Measurements from ENCODE around the gene ATG2B. TPM values are rescaled to one million over a fixed set of nuclear protein-coding genes. Genes with fewer than 3 reads are reported as not detected.

ATG2B gene
- total and polyA plus RNA-seq, 10 of the 15 experiments (the other 5 are each of a cell fraction or from before 2014, with no cell fraction given) = 0.84 to 15.4 (median 9.9) TPM

DNA sequence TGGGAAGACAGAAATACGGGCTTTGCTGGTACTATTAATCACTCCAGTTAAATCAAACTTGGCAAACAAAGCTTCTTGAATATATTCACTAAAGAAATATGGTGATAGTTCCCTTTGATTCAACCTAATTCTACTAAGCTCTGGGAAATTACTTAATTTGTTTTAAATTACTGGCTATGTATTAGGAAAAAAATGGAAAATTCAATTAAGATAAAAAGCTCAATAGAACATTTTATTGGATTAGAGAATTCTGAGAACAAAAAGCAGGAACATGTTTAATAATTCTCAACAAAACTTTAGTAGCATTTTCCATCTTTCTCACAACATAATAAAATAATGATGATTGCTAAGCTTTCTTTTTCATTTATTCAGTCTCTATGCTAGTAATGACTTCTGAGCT is 76.9 kb downstream of the ATG2B start (continued):
- TF ChIP-seq, protein P1, sequence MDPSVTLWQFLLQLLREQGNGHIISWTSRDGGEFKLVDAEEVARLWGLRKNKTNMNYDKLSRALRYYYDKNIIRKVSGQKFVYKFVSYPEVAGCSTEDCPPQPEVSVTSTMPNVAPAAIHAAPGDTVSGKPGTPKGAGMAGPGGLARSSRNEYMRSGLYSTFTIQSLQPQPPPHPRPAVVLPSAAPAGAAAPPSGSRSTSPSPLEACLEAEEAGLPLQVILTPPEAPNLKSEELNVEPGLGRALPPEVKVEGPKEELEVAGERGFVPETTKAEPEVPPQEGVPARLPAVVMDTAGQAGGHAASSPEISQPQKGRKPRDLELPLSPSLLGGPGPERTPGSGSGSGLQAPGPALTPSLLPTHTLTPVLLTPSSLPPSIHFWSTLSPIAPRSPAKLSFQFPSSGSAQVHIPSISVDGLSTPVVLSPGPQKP (IDR thresholded peaks at IDR 0.05; ENCODE audit: low read depth, low read length) = no peak

DNA sequence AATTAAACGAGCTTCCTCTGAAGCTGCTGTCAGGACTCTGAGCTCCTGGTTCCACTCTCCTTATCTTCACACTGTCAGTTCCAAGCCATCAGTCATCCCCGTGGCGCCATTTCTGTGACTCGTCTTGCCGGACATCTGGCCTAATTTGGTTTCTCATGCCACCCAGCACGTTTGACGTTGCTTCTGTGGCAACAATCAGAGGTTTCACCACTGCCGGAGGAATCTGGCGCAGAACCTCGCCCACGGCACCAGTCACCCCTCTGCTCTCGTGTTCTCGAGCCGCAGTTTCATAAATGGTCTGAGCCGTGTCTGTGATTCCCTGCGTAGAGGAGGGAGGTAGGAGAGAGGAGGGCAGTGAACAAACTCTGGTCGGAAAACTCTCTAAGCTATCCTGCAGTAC is 77.5 kb downstream of the ATG2B start:
- no peak for FAIRE-seq
- BruUV-seq (replicated peaks) = no TSS peak
- CTCF ChIA-PET = interaction anchor here (1.3 to 2.7 kb wide), 4 partner anchors 9 to 185 kb away, joined by 4 to 11 read pairs (median 5); no protein-coding TSS in a partner anchor

GRCh38 chr14:96284430-96284829 is 78.7 kb downstream of the ATG2B start:
- Histone ChIP-seq H3K36me3 (ENCODE audit: control insufficient read depth in 2 of 2, insufficient read depth in 2 of 2, low read length in 1 of 2) (peaks cover 0 to 8% of the 10 kb centered on the region in 2 experiments), H4K20me1 (ENCODE audit: control insufficient read depth, insufficient read depth) (no peaks in the 10 kb centered on the region), H2AFZ (ENCODE audit: control insufficient read depth, low read depth, low read length) (no peak overlapping the region), H3K9ac (ENCODE audit: control insufficient read depth, insufficient read depth, low read length) (no peak overlapping the region), H3K4me2 (ENCODE audit: control insufficient read depth, insufficient read depth) (no peak overlapping the region), H3K27me3 (replicated peaks in 1 of 2; ENCODE audit: control insufficient read depth in 2 of 2, insufficient read depth in 2 of 2, low read length in 1 of 2) (no peaks in the 10 kb centered on the region), H3K4me1 (ENCODE audit: control insufficient read depth, insufficient read depth, low read length) (no peaks in the 10 kb centered on the region), H3K27ac (ENCODE audit: control insufficient read depth, insufficient read depth) (no peak overlapping the region), H3K9me3 (replicated peaks; ENCODE audit: control insufficient read depth, insufficient read depth, low read length) (no peaks in the 10 kb centered on the region), H3K79me2 (ENCODE audit: control insufficient read depth, insufficient read depth, low read length) (no peaks in the 10 kb centered on the region), H3K4me3 (no peak overlapping the region)
- ChIA-PET SMC1A (ENCODE audit: uncharacterized antibody, unreplicated experiment) (no interaction called here), CTCF (no interaction called here), RAD21 (ENCODE audit: unreplicated experiment) (no interaction called here), POLR2A (no interaction called here)
- FAIRE-seq = no peak
- ATAC-seq = no peak
- BruUV-seq (replicated peaks) = no TSS peak
- 86% methylated on average over 1 of the region's 1 CpG for WGBS (ENCODE audit: insufficient coverage, insufficient replicate concordance, low lambda C conversion rate, missing lambda C conversion rate)
- DNase-seq (ENCODE audit: low read depth, low spot score) = no peak
- intact Hi-C loops (cut with micrococcal nuclease; ENCODE audit: unreplicated experiment) = no loop called here
- in situ Hi-C loops (cut with MboI) = no loop called here
- TF ChIP-seq RAD51 (IDR thresholded peaks at IDR 0.05) (no peak), E2F8 (IDR thresholded peaks at IDR 0.05; ENCODE audit: low read depth, partially characterized antibody) (no peak), KAT2A (conservative IDR thresholded peaks at IDR 0.05; ENCODE audit: control insufficient read depth, low read depth, low read length) (no peak), SREBF2 (IDR thresholded peaks at IDR 0.05; ENCODE audit: low read length) (no peak), MYB (IDR thresholded peaks at IDR 0.05; ENCODE audit: borderline replicate concordance, low read depth, low read length) (no peak), HDAC2 (IDR thresholded peaks at IDR 0.05) (no peak), ZNF217 (IDR thresholded peaks at IDR 0.05) (no peak), MTA2 (IDR thresholded peaks at IDR 0.05; ENCODE audit: low read depth) (no peak)
- TF ChIP-seq, protein P2, sequence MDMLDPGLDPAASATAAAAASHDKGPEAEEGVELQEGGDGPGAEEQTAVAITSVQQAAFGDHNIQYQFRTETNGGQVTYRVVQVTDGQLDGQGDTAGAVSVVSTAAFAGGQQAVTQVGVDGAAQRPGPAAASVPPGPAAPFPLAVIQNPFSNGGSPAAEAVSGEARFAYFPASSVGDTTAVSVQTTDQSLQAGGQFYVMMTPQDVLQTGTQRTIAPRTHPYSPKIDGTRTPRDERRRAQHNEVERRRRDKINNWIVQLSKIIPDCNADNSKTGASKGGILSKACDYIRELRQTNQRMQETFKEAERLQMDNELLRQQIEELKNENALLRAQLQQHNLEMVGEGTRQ (IDR thresholded peaks at IDR 0.05; ENCODE audit: borderline replicate concordance, low read depth, low read length) = no peak

More for the DNA sequence above, 77.5 kb downstream of the ATG2B start:
- Histone ChIP-seq H2AFZ (ENCODE audit: control insufficient read depth, low read depth, low read length) (no peak overlapping the region), H3K4me2 (ENCODE audit: control insufficient read depth, insufficient read depth) (no peak overlapping the region), H3K27me3 (replicated peaks in 1 of 2; ENCODE audit: control insufficient read depth in 2 of 2, insufficient read depth in 2 of 2, low read length in 1 of 2) (no peaks in the 10 kb centered on the region), H3K79me2 (ENCODE audit: control insufficient read depth, insufficient read depth, low read length) (no peaks in the 10 kb centered on the region), H3K9ac (ENCODE audit: control insufficient read depth, insufficient read depth, low read length) (no peak overlapping the region), H3K27ac (ENCODE audit: control insufficient read depth, insufficient read depth) (no peak overlapping the region), H3K36me3 (ENCODE audit: control insufficient read depth in 2 of 2, insufficient read depth in 2 of 2, low read length in 1 of 2) (peaks cover 0 to 11% of the 10 kb centered on the region in 2 experiments), H3K4me1 (ENCODE audit: control insufficient read depth, insufficient read depth, low read length) (no peaks in the 10 kb centered on the region), H4K20me1 (ENCODE audit: control insufficient read depth, insufficient read depth) (no peaks in the 10 kb centered on the region), H3K9me3 (replicated peaks; ENCODE audit: control insufficient read depth, insufficient read depth, low read length) (no peaks in the 10 kb centered on the region), H3K4me3 (no peak overlapping the region)
- in situ Hi-C loops (cut with MboI) = no loop called here
- POLR2A ChIA-PET = no interaction called here
- 95% methylated on average over 17 of the region's 17 CpGs for WGBS (ENCODE audit: insufficient coverage, insufficient replicate concordance, low lambda C conversion rate, missing lambda C conversion rate)
- SMC1A ChIA-PET (ENCODE audit: uncharacterized antibody, unreplicated experiment) = interaction anchor here (1.4 to 1.8 kb wide), 2 partner anchors 12 to 187 kb away, joined by 4 to 5 read pairs; no protein-coding TSS in a partner anchor
- TF ChIP-seq ZNF274 (IDR thresholded peaks at IDR 0.05; ENCODE audit: insufficient read depth, insufficient read length) (no peak), SMAD5 (IDR thresholded peaks at IDR 0.05; ENCODE audit: low read depth) (no peak), CBX3 (IDR thresholded peaks at IDR 0.05; ENCODE audit: borderline replicate concordance, low read depth) (no peak), MYC (IDR thresholded peaks at IDR 0.05; ENCODE audit: insufficient read depth, insufficient read length, insufficient replicate concordance, low read length, severe bottlenecking) (no peak), BRCA1 (IDR thresholded peaks at IDR 0.05; ENCODE audit: low read depth, low read length) (no peak), JUNB (IDR thresholded peaks at IDR 0.05) (no peak)
- ATAC-seq (no peak), DNase-seq (ENCODE audit: low read depth, low spot score) (no peak)
- intact Hi-C loops (cut with micrococcal nuclease; ENCODE audit: unreplicated experiment) = no loop called here
- RAD21 ChIA-PET (ENCODE audit: unreplicated experiment) = no interaction called here
